HG03460 (cell line): ENCODE results near the gene MGAT4A.

ENCODE experiments used
- ATAC-seq: cut with Tn5 transposase; IDR thresholded peaks from one replicate; pipeline ENCODE4 v1.9.1; 2021; ENCODE audit not compliant: unreplicated experiment

The MGAT4A gene

GRCh38 chr2:98731041-98731893, at the start of gene MGAT4A:
Gene MGAT4A, minus strand, starts transcription at chr2:98731132. Its CDS starts 4,800 bp downstream, at chr2:98726332.
- ATAC-seq: peak; percentile 72

DNA sequence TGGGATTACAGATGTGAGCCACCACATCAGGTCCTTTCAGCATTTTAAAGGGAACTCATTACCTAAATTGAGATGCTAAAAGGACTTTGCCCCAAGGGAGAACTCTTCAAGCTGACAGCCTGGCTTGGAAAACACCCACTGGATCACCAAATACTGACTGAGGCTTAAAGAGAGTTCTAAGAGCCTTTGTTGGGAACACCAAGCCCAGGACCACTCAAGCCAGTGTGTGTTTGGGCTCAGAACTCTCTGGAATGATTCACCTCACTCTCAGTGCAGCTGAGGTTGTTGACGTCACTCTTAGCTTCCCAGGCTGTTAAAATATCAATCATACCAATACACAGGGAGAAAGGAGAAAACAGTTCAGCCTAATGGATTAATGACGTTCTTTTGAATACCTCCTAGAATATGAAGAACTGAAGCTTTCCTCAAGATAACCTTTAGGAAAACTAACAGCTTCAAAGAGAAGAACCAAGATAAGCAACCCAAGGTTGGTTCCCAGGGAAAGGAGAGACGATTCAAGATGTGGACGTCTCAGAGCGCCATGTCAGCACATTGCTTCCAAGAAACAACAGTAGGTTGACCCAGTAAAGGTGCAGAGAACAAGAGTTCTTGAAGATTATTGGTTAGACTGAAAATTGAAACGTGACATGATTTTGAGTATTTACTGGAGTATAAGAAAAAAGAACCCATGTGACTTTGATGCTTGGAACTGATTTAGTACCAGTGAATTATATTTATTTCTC, 48.0 kb upstream of the MGAT4A start:
- no peak for ATAC-seq

GRCh38 chr2:98778151-98778550, 47.2 kb upstream of the MGAT4A start:
- ATAC-seq: no peak

GRCh38 chr2:98777710-98778109, 46.8 kb upstream of the MGAT4A start:
- ATAC-seq: no peak

GRCh38 chr2:98777076-98777475, 46.1 kb upstream of the MGAT4A start:
- ATAC-seq: no peak

GRCh38 chr2:98776136-98776535, 45.2 kb upstream of the MGAT4A start:
- no peak for ATAC-seq

- no peak for ATAC-seq
These were observed 44.4 kb upstream of the MGAT4A start for GRCh38 chr2:98775146-98775986.

GRCh38 chr2:98773907-98774306, 43.0 kb upstream of the MGAT4A start:
- ATAC-seq: no peak

DNA sequence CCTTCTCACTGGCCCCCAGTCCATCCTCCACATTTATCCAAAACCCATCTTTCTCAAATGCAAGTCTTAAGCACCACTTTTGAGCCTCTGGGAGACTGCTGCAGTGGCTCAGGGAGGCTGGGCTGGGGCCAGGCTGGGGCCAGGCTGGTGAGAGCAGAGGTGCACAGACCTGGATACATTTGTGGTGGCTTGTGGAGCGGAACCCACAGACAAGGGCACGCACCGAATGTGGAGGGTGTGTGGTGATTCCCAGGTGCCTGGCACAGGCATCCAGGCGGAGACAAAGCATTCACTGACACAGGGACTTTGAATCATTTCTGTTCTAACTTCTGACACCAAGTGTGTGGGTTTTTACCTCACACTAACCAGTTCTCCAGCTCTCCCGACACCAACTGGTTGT, 42.2 kb upstream of the MGAT4A start:
- ATAC-seq: no peak

GRCh38 chr2:98772536-98772935, 41.6 kb upstream of the MGAT4A start:
- no peak for ATAC-seq

- no peak for ATAC-seq
These were observed 41.0 kb upstream of the MGAT4A start for GRCh38 chr2:98771721-98772524.

GRCh38 chr2:98771264-98771663, 40.3 kb upstream of the MGAT4A start:
- ATAC-seq: no peak

DNA sequence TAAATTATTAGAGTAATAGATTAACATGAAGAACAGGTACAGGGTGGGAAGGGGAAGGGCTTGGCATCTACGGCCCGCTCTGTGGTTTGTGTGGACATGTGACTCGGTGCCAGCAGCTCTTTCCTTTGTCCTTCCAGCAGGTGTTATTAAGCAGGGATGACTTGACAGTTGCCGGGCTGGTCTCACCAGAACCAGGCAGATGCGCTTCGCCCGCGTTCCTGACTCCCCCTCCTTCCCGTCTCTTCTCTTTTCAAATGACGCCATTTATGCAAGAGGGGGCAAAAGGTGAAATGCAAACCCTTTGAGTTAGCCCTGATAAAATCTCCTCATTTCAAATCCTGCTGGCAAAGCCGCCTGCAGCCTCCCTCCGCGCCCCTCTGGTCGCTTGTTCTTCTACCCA, 38.9 kb upstream of the MGAT4A start:
- no peak for ATAC-seq

- ATAC-seq: no peak
These were observed 38.2 kb upstream of the MGAT4A start for GRCh38 chr2:98769114-98769476.

- no peak for ATAC-seq
These were observed 37.6 kb upstream of the MGAT4A start for GRCh38 chr2:98768384-98769113.

DNA sequence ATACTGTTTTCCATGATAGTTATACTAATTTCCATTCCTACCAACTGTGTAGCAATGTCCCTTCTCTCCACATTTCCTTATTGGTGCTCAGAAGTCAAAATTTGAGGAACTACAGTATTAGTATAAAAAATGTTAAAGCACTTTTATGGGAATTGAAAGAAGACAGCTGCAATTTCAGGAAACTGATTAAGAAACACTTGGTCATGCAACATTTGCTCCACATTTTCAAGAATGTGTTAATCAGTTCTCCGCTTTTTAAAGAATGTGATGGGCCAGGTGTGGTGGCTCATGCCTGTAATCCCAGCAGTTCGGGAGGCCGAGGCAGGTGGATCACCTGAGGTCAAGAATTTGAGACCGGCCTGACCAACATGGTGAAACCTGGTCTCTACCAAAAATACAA, 33.6 kb upstream of the MGAT4A start:
- no peak for ATAC-seq

GRCh38 chr2:98763209-98763951, 32.4 kb upstream of the MGAT4A start:
- ATAC-seq: no peak

- no peak for ATAC-seq
These were observed 31.0 kb upstream of the MGAT4A start for GRCh38 chr2:98761909-98762308.

- ATAC-seq: no peak
These were observed 30.4 kb upstream of the MGAT4A start for GRCh38 chr2:98761267-98761781.
